ENCODE results near the gene LAT. TPM values are rescaled to one million over a fixed set of nuclear protein-coding genes. Genes with fewer than 3 reads are reported as not detected.
"Not testable (repeated sequence)": the region's sequence is repeated elsewhere in the genome, so short reads cannot be mapped to it uniquely, and the experiment has no call there.

LAT gene
- total RNA-seq, 1 donor from 2014 or later, result 2.4 TPM

DNA sequence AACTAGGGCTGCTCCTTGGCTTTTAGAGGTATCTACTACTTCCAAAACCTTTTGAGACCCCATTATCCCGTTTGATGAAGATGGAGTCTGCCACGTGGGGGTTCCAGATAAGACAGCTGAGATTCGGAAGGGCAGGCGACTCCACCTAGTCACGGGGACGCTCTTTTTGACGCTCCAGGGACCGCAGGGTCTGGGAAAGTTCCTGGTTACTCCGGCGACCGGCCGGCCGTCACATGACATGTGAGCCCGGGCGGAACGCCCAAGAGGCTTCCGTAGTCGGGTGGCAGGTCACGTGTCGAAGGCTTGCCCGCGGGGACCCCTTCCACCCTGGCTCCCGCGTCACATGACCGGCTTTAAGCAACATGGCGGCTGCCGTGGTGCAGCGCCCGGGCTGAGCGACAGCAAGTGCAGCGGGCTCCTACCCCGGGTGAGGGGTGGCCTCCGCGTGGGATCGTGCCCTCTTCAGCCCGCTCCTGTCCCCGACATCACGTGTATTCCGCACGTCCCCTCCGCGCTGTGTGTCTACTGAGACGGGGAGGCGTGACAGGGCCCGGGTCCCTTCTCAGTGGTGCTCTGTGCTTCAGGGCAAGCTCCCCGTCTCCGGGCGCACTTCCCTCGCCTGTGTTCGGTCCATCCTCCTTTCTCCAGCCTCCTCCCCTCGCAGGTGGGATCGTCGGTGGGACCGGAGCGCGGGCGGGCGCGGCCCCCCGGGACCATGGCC is 10.3 kb upstream of the LAT start, which contains the start of gene SPNS1:
Gene SPNS1 (plus strand): TSS at position 342 of the 721 bp plus-strand sequence. CDS start 374 bp downstream, at position 716.
- intact Hi-C loops (cut with DNase I), result no loop called here
- peak; percentile 99 for ATAC-seq (ENCODE audit: poor library complexity)

GRCh38 chr16:28975158-28975599 is 9.7 kb upstream of the LAT start:
- no peak for DNase-seq
- ATAC-seq (ENCODE audit: poor library complexity), result peak; percentile 15
- intact Hi-C loops (cut with DNase I), result no loop called here

More for the DNA sequence above, 10.3 kb upstream of the LAT start, which contains the start of gene SPNS1:
- DNase-seq, result peak; percentile 99

- ATAC-seq (ENCODE audit: poor library complexity) (no peak), DNase-seq (no peak)
- intact Hi-C loops (cut with DNase I), result no loop called here
Observed at GRCh38 chr16:28977703-28978662, 6.9 kb upstream of the LAT start.

DNA sequence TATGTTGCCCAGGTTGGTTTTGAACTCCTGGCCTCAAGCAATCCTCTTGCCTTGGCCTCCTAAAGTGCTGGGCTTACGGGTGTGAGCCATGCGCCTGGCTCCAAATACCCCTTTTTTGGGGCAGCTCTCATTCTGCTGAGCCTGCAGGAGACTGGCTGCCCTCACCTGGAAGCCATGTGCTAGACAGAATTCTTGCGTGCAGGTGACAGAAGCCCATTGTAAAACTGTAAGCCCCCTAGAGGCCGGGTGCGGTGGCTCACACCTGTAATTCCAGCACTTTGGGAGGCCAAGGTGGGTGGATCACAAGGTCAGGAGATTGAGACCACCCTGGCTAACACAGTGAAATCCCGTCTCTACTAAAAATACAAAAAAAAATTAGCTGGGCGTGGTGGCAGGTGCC is 4.5 kb upstream of the LAT start:
- ATAC-seq (ENCODE audit: poor library complexity); DNase-seq; intact Hi-C loops (cut with DNase I): not testable (repeated sequence)

- DNase-seq (no peak), ATAC-seq (ENCODE audit: poor library complexity) (no peak)
- intact Hi-C loops (cut with DNase I), result no loop called here
Observed at GRCh38 chr16:28980929-28981328, 3.9 kb upstream of the LAT start.

- intact Hi-C loops (cut with DNase I), result no loop called here
- DNase-seq, result no peak
- no peak for ATAC-seq (ENCODE audit: poor library complexity)
Observed at GRCh38 chr16:28981517-28981916, 3.3 kb upstream of the LAT start.

GRCh38 chr16:28982418-28982817 is 2.4 kb upstream of the LAT start:
- ATAC-seq (ENCODE audit: poor library complexity) (no peak), DNase-seq (no peak)
- intact Hi-C loops (cut with DNase I), result no loop called here

- DNase-seq (no peak), ATAC-seq (ENCODE audit: poor library complexity) (no peak)
- intact Hi-C loops (cut with DNase I), result no loop called here
Observed at GRCh38 chr16:28982949-28983348, 1.9 kb upstream of the LAT start.

GRCh38 chr16:28983644-28984043 is 1.2 kb upstream of the LAT start:
- no peak for ATAC-seq (ENCODE audit: poor library complexity)
- DNase-seq, result no peak
- intact Hi-C loops (cut with DNase I), result no loop called here

DNA sequence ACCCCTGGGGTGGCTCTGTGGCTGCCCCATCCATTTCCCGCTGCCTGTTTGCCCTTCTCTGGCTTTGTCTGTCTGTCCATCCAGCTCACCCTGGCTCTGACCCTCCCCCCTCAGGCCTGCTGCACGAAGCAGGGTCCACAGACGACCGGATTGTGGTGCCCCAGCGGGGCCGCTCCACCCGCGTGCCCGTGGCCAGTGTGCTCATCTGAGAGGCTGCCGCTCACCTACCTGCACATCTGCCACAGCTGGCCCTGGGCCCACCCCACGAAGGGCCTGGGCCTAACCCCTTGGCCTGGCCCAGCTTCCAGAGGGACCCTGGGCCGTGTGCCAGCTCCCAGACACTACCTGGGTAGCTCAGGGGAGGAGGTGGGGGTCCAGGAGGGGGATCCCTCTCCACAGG is 761 bp upstream of the LAT start:
- intact Hi-C loops (cut with DNase I), result no loop called here
- ATAC-seq (ENCODE audit: poor library complexity), result no peak

DNA sequence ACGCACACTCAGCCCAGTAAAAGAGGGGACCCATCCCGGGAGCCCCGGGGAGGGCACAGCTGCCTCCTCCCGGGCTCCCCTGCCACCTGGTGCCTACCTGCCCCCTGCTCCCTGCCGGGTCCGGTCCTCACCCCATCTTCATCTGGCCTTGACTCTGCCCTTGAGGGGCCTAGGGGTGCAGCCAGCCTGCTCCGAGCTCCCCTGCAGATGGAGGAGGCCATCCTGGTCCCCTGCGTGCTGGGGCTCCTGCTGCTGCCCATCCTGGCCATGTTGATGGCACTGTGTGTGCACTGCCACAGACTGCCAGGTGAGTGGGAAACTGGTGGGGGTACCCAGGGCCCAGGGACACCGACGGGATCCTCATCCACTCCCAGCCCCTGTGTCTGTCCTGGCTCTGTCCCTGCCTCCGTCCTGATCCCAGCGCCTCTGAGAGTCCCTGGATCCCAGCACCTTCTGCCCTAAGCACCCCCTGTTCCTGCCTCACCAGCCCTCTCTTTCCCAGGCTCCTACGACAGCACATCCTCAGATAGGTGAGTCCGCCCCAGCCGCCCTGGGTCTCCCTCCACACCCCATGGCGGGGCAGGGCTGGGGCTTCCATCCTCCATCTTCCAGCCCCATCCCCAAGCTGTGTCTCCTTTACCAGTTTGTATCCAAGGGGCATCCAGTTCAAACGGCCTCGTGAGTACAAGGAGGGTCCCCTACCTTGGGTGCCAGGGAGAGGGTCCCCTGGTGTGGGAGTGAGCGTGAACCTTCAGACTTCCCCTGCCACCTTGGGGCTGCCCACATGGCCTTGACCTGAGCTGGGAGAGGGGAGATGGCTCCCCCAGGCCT is 574 bp downstream of the LAT start:
- ATAC-seq (ENCODE audit: poor library complexity), result no peak

More for the DNA sequence above, 761 bp upstream of the LAT start:
- DNase-seq, result no peak

GRCh38 chr16:28986046-28986445 is 1.2 kb downstream of the LAT start:
- DNase-seq (no peak), ATAC-seq (ENCODE audit: poor library complexity) (no peak)
- intact Hi-C loops (cut with DNase I), result no loop called here

More for the DNA sequence above, 574 bp downstream of the LAT start:
- DNase-seq, result no peak
- intact Hi-C loops (cut with DNase I), result no loop called here

DNA sequence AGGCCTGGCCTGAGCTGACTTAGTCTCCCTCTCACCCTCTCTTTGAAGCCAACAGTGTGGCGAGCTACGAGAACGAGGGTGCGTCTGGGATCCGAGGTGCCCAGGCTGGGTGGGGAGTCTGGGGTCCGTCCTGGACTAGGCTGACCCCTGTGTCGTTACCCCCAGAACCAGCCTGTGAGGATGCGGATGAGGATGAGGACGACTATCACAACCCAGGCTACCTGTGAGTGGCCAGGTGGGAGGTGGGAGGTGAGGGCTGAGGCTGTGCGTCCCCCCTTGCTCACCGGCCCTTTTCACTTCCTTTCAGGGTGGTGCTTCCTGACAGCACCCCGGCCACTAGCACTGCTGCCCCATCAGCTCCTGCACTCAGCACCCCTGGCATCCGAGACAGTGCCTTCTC is 1.6 kb downstream of the LAT start:
- intact Hi-C loops (cut with DNase I), result no loop called here

DNA sequence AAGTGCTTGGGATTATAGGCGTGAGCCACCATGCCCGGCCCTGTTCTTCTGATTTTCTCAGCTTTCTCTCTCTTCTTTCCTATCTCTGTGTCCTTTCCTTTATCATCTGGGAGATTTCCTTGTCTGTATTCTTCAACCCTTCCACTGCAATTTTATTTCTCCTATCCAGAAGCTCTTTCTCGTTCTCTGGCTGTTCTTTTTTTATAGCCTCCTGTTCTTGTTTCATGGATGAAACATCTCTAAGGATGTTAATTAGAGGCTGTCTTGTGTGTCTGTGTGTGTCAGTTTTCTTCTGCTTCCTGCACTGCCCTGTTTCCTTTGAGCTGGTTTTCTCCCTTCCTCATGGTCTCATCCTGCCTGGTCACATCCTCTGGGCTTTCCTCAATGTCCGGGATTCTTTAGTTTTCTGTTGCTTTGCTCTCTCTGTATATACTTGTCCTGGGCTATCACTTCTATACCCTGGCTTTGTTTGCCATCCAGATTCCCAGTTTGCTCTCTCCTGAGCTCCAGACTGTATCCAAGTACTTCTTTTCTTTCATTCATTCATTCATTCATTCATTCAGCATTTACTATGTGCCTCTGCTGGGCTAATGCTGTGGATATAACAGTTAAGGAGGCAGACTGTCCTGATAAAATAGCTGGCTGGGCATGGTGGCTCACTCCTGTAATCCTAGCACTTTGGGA is 2.5 kb downstream of the LAT start:
- intact Hi-C loops (cut with DNase I), result no loop called here
- no peak for DNase-seq
- no peak for ATAC-seq (ENCODE audit: poor library complexity)

More for the DNA sequence above, 1.6 kb downstream of the LAT start:
- no peak for ATAC-seq (ENCODE audit: poor library complexity)
- DNase-seq, result no peak

GRCh38 chr16:28989363-28989762 is 4.5 kb downstream of the LAT start:
- ATAC-seq (ENCODE audit: poor library complexity) (no peak), DNase-seq (no peak)
- intact Hi-C loops (cut with DNase I), result no loop called here

- ATAC-seq (ENCODE audit: poor library complexity) (no peak), DNase-seq (no peak)
- intact Hi-C loops (cut with DNase I), result no loop called here
Observed at GRCh38 chr16:28990375-28991040, 5.7 kb downstream of the LAT start.

- intact Hi-C loops (cut with DNase I), result no loop called here
- ATAC-seq (ENCODE audit: poor library complexity) (no peak), DNase-seq (no peak)
Observed at GRCh38 chr16:28991687-28992086, 6.8 kb downstream of the LAT start.

DNA sequence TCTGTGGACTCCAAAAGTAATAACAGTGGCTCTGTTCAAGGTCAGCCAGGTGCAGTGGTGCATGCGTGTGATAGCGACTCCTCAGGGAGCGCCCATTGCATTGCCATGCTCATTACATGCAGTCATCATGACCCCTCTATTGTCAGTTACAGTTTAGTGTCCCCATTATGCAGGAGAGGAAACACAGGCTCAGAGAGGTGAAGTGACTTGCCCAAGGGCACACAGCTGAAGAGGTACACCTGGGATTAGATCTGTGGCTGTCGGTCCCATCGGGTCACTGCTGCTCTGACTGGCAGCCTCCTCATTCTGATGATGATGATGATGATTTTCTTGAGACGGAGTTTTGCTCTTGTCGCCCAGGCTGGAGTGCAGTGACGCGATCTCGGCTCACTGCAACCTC is 7.6 kb downstream of the LAT start:
- DNase-seq, result no peak
- no peak for ATAC-seq (ENCODE audit: poor library complexity)
- intact Hi-C loops (cut with DNase I), result no loop called here

Measured in Right ventricle myocardium superior (tissue), 1 donor.